DND-41 (cell line): ENCODE data around the gene EFNB2.

Experiments
- CTCF ChIP-seq: IDR thresholded peaks from 2 replicates; pipeline ENCODE4 v1.5.1; 2012; ENCODE audit warnings: borderline replicate concordance, low read length, moderate library complexity, mild to moderate bottlenecking; ENCODE audit not compliant: poor library complexity, severe bottlenecking; ENCODE audit errors: extremely low read depth
- EZH2 ChIP-seq: IDR thresholded peaks from 3 replicates; pipeline ENCODE4 v1.6.1; 2012; ENCODE audit warnings: borderline replicate concordance, low read depth, mild to moderate bottlenecking, moderate library complexity, low read length, inconsistent platforms; ENCODE audit not compliant: severe bottlenecking

- TF ChIP-seq CTCF: no peak
- TF ChIP-seq EZH2: no peak
Observed at GRCh38 chr13:106518512-106518911, 16.9 kb downstream of the EFNB2 start.
